ENCODE data around the gene ASXL3.

- TF ChIP-seq EZH2 (IDR thresholded peaks at IDR 0.05; ENCODE audit: low read length) = no peak
- no peak for TF ChIP-seq CTCF (optimal IDR thresholded peaks at IDR 0.05 in 1 of 3, IDR thresholded peaks at IDR 0.05 in 1 of 3, conservative IDR thresholded peaks at IDR 0.05 in 1 of 3; ENCODE audit: extremely low read depth in 1 of 3, insufficient read depth in 2 of 3, low read length in 3 of 3)
These were observed 37.6 kb upstream of the ASXL3 start for GRCh38 chr18:33540392-33540791.
